Astrocyte of the cerebellum (primary cell): ENCODE results near the gene RND1.

ENCODE experiments used
- DNase-seq: peaks from one replicate; pipeline ENCODE4 v3.0.0-alpha.2; 2011; ENCODE audit warnings: low read depth
- H3K4me3 ChIP-seq: 2 replicates; pipeline ENCODE4 v1.5.1; 2011; ENCODE audit warnings: mild to moderate bottlenecking, low read depth, low read length, moderate library complexity
- CTCF ChIP-seq: IDR thresholded peaks from 2 replicates; pipeline ENCODE4 v1.5.1; 2012; ENCODE audit warnings: low read length, low read depth, moderate library complexity, mild to moderate bottlenecking; ENCODE audit errors: missing control alignments
- in situ Hi-C: cut with HindIII; loops from 2 replicates; pipeline ENCODE4 v1.10.0; 2017; ENCODE audit warnings: low sequenced_read_pairs

RND1 gene

GRCh38 chr12:48816143-48816854 lies 49.4 kb downstream of the RND1 start:
- H3K4me3 ChIP-seq = peak overlapping the region; percentile 82
- DNase-seq = no peak
- in situ Hi-C loops = no loop called here
- TF ChIP-seq CTCF = no peak

GRCh38 chr12:48815126-48816110 lies 50.3 kb downstream of the RND1 start:
- DNase-seq = peak; percentile 48

GRCh38 chr12:48814262-48815125 lies 51.2 kb downstream of the RND1 start:
- DNase-seq = no peak
- TF ChIP-seq CTCF = peak; percentile 99
- H3K4me3 ChIP-seq = peak overlapping the region; percentile 82
- in situ Hi-C loops = no loop called here

More at GRCh38 chr12:48815126-48816110, 50.3 kb downstream of the RND1 start:
- in situ Hi-C loops = no loop called here
- H3K4me3 ChIP-seq = peak overlapping the region; percentile 82
- no peak for TF ChIP-seq CTCF

- peak; percentile 34 for DNase-seq
- TF ChIP-seq CTCF = no peak
- in situ Hi-C loops = no loop called here
- H3K4me3 ChIP-seq = peak overlapping the region; percentile 82
Measured at GRCh38 chr12:48813465-48814261, 52.0 kb downstream of the RND1 start.

- TF ChIP-seq CTCF = no peak
- no peak for DNase-seq
- in situ Hi-C loops = no loop called here
- no peak overlapping the region for H3K4me3 ChIP-seq
Measured at GRCh38 chr12:48812389-48812788, 53.3 kb downstream of the RND1 start.
